Liver (tissue), 9 donors: ENCODE results near the gene FMN1. TPM values are rescaled to one million over a fixed set of nuclear protein-coding genes. Genes with fewer than 3 reads are reported as not detected.

ENCODE experiments used
- DNase-seq: peaks from one replicate; pipeline ENCODE4 v3.0.0-alpha.2; 2017; ENCODE audit warnings: low spot score
- H3K27ac ChIP-seq, 2 donors: one replicate each; pipeline ENCODE4 v1.7.0; 2013; ENCODE audit warnings: inconsistent platforms in 2 of 2, low read length in 2 of 2, control low read depth in 1 of 2, low read depth in 1 of 2, mild to moderate bottlenecking in 1 of 2
- H3K27me3 ChIP-seq, 4 donors: one replicate each; pipeline versions ENCODE4 v1.6.1 to v1.7.0; 2013; ENCODE audit warnings: low read length in 3 of 4, inconsistent platforms in 1 of 4, mild to moderate bottlenecking in 1 of 4, moderate library complexity in 1 of 4; ENCODE audit not compliant: control insufficient read depth in 4 of 4, insufficient read depth in 4 of 4
- H3K36me3 ChIP-seq, 4 donors: one replicate each; pipeline versions ENCODE4 v1.6.1 to v1.7.0; 2013; ENCODE audit warnings: low read length in 3 of 4, mild to moderate bottlenecking in 3 of 4, low read depth in 1 of 4, moderate library complexity in 1 of 4; ENCODE audit not compliant: control insufficient read depth in 4 of 4, insufficient read depth in 3 of 4
- H3K4me1 ChIP-seq, 4 donors: one replicate each; pipeline versions ENCODE4 v1.6.1 to v1.7.0; 2013; ENCODE audit warnings: low read length in 3 of 4, mild to moderate bottlenecking in 3 of 4, moderate library complexity in 1 of 4; ENCODE audit not compliant: control insufficient read depth in 4 of 4, insufficient read depth in 4 of 4
- H3K4me3 ChIP-seq, 3 donors: one replicate each; pipeline versions ENCODE4 v1.6.1 to v1.7.0; 2013; ENCODE audit warnings: low read length in 3 of 3, control low read depth in 1 of 3, low read depth in 1 of 3, mild to moderate bottlenecking in 1 of 3
- H3K9ac ChIP-seq, 2 donors: one replicate each; pipeline ENCODE4 v1.7.0; 2013; ENCODE audit warnings: low read length in 2 of 2, mild to moderate bottlenecking in 2 of 2, moderate library complexity in 2 of 2, control low read depth in 1 of 2, low read depth in 1 of 2
- H3K9me3 ChIP-seq, 4 donors: one replicate each; pipeline versions ENCODE4 v1.6.1 to v1.7.0; 2013; ENCODE audit warnings: low read length in 3 of 4; ENCODE audit not compliant: control insufficient read depth in 4 of 4
- ATF3 ChIP-seq: IDR thresholded peaks from 2 replicates; pipeline ENCODE4 v1.6.1; 2016; ENCODE audit warnings: antibody characterized with exemption
- CTCF ChIP-seq: fragments of 150-350 bp; IDR thresholded peaks from 2 replicates; pipeline ENCODE4 v1.5.1; 2017; ENCODE audit warnings: improper control_type of control experiment, low read depth, low read length; ENCODE audit not compliant: missing input control
- EGR1 ChIP-seq, 2 donors: IDR thresholded peaks; 2 replicates each; pipeline ENCODE4 v1.6.1; 2016 to 2018; ENCODE audit warnings: antibody characterized with exemption in 2 of 2, low read depth in 2 of 2
- FOXA1 ChIP-seq: IDR thresholded peaks from 2 replicates; pipeline ENCODE4 v1.6.1; 2016; ENCODE audit warnings: antibody characterized with exemption
- FOXA2 ChIP-seq: IDR thresholded peaks from 2 replicates; pipeline ENCODE4 v1.6.1; 2016; ENCODE audit warnings: antibody characterized with exemption
- GABPA ChIP-seq, 2 donors: IDR thresholded peaks in 1 of 2; conservative IDR thresholded peaks in 1 of 2; 2 replicates each; pipeline ENCODE4 v1.6.1; 2016; ENCODE audit warnings: antibody characterized with exemption in 2 of 2, mild to moderate bottlenecking in 1 of 2, moderate library complexity in 1 of 2
- HNF4A ChIP-seq, 2 donors: conservative IDR thresholded peaks; 2 replicates each; pipeline ENCODE4 v1.6.1; 2016; ENCODE audit warnings: antibody characterized with exemption in 2 of 2, mild to moderate bottlenecking in 2 of 2
- HNF4G ChIP-seq: IDR thresholded peaks from 2 replicates; pipeline ENCODE4 v1.6.1; 2016; ENCODE audit warnings: antibody characterized with exemption
- JUND ChIP-seq, 2 donors: IDR thresholded peaks; 2 replicates each; pipeline ENCODE4 v1.6.1; 2016; ENCODE audit warnings: antibody characterized with exemption in 2 of 2
- MAX ChIP-seq: IDR thresholded peaks from 2 replicates; pipeline ENCODE4 v1.6.1; 2016; ENCODE audit warnings: antibody characterized with exemption
- NR2F2 ChIP-seq: IDR thresholded peaks from 2 replicates; pipeline ENCODE4 v1.6.1; 2016; ENCODE audit warnings: antibody characterized with exemption
- RAD21 ChIP-seq, 2 donors: IDR thresholded peaks; 2 replicates each; pipeline ENCODE4 v1.6.1; 2016; ENCODE audit warnings: antibody characterized with exemption in 2 of 2, mild to moderate bottlenecking in 2 of 2
- REST ChIP-seq: IDR thresholded peaks from 2 replicates; pipeline ENCODE4 v1.6.1; 2016; ENCODE audit warnings: antibody characterized with exemption, mild to moderate bottlenecking
- RXRA ChIP-seq, 2 donors: IDR thresholded peaks; 2 replicates each; pipeline ENCODE4 v1.6.1; 2017 to 2018; ENCODE audit warnings: antibody characterized with exemption in 2 of 2, mild to moderate bottlenecking in 1 of 2
- SP1 ChIP-seq: IDR thresholded peaks from 2 replicates; pipeline ENCODE4 v1.6.1; 2018; ENCODE audit warnings: antibody characterized with exemption, mild to moderate bottlenecking
- TAF1 ChIP-seq: conservative IDR thresholded peaks from 2 replicates; pipeline ENCODE4 v1.6.1; 2016; ENCODE audit warnings: antibody characterized with exemption, mild to moderate bottlenecking
- YY1 ChIP-seq: IDR thresholded peaks from 2 replicates; pipeline ENCODE4 v1.6.1; 2016; ENCODE audit warnings: antibody characterized with exemption, mild to moderate bottlenecking
- ZBTB33 ChIP-seq: IDR thresholded peaks from 2 replicates; pipeline ENCODE4 v1.6.1; 2016; ENCODE audit warnings: antibody characterized with exemption
- WGBS: extraction: QIAGEN DNeasy Blood & Tissue Kit; methylation state at CpG from one replicate; pipeline ENCODE4 v1.1.7; 2013; 5-methylcytosine and 5-hydroxymethylcytosine counted together
- polyA plus RNA-seq, 2 donors: library from polyadenylated mRNA; stranded (reverse) in 1 of 2; unstranded in 1 of 2; fragments of 200-250 nt in 1 of 2; fragments of >200 nt in 1 of 2; fragmentation: Nextera tagmentation in 1 of 2; extraction: Ambion mirVana in 1 of 2; gene quantifications; one replicate each; pipeline versions ENCODE4 v1.2.1 to v1.2.3, GENCODE V29; 2013 to 2015
- total RNA-seq, 2 donors: library from RNA; depleted of rRNA; stranded (reverse); fragments of >200 nt; gene quantifications; one replicate each; pipeline ENCODE4 v1.2.3, GENCODE V29; 2014
- donor health status: healthy.
- donor health status: healthy.
- donor health status: healthy.
- donor health status: healthy.
- donor health status: healthy.

The FMN1 gene
- total and polyA plus RNA-seq, 4 donors, result 0.21 to 5.4 (median 0.53) TPM

GRCh38 chr15:33119865-33120264 is 74.6 kb downstream of the FMN1 start:
- TF ChIP-seq FOXA1, result no peak
- no peak for TF ChIP-seq HNF4G
- TF ChIP-seq GABPA (IDR thresholded peaks at IDR 0.05 in 1 of 2, conservative IDR thresholded peaks at IDR 0.05 in 1 of 2), result no peak
- TF ChIP-seq FOXA2, result no peak
- TF ChIP-seq RXRA (IDR thresholded peaks at IDR 0.05), result no peak
- no peak for TF ChIP-seq JUND (IDR thresholded peaks at IDR 0.05)
- no peak for TF ChIP-seq RAD21 (IDR thresholded peaks at IDR 0.05)
- TF ChIP-seq SP1, result no peak
- TF ChIP-seq TAF1, result no peak
- no peak for TF ChIP-seq REST
- no peak for TF ChIP-seq MAX
- no peak for TF ChIP-seq NR2F2
- H3K27ac ChIP-seq, result no peak overlapping the region
- no peak overlapping the region for H3K4me3 ChIP-seq
- no peaks in the 10 kb centered on the region for H3K4me1 ChIP-seq
- whole genome bisulfite sequencing, result 56% methylated on average over 4 of the region's 4 CpGs
- H3K27me3 ChIP-seq, result peaks cover 0 to 7% (median 0%) of the 10 kb centered on the region in 4 donors
- DNase-seq, result no peak
- H3K9ac ChIP-seq, result no peak overlapping the region
- no peaks in the 10 kb centered on the region for H3K36me3 ChIP-seq
- H3K9me3 ChIP-seq, result no peaks in the 10 kb centered on the region

GRCh38 chr15:33119273-33119672 is 75.2 kb downstream of the FMN1 start:
- WGBS, result 73% methylated on average over 6 of the region's 6 CpGs
- TF ChIP-seq MAX (no peak), EGR1 (IDR thresholded peaks at IDR 0.05; ENCODE audit: low read depth in 2 of 2) (no peak), ZBTB33 (no peak), RXRA (IDR thresholded peaks at IDR 0.05) (no peak), RAD21 (IDR thresholded peaks at IDR 0.05) (no peak), HNF4A (conservative IDR thresholded peaks at IDR 0.05) (no peak), TAF1 (no peak), SP1 (no peak), ATF3 (no peak), YY1 (no peak), CTCF (no peak), NR2F2 (no peak)
- no peak for DNase-seq
- Histone ChIP-seq H3K9ac (no peak overlapping the region), H3K27ac (no peak overlapping the region), H3K27me3 (peaks cover 0 to 7% (median 0%) of the 10 kb centered on the region in 4 donors), H3K9me3 (no peaks in the 10 kb centered on the region), H3K36me3 (no peaks in the 10 kb centered on the region), H3K4me1 (no peaks in the 10 kb centered on the region), H3K4me3 (no peak overlapping the region)
